ENCODE measurements around the gene IFT122. TPM values are rescaled to one million over a fixed set of nuclear protein-coding genes. Genes with fewer than 3 reads are reported as not detected.

The IFT122 gene
- total and polyA plus RNA-seq, 2 donors (not counting 3 experiments of a cell fraction or from before 2014, with no cell fraction given), result 38.4 to 41.7 TPM

DNA sequence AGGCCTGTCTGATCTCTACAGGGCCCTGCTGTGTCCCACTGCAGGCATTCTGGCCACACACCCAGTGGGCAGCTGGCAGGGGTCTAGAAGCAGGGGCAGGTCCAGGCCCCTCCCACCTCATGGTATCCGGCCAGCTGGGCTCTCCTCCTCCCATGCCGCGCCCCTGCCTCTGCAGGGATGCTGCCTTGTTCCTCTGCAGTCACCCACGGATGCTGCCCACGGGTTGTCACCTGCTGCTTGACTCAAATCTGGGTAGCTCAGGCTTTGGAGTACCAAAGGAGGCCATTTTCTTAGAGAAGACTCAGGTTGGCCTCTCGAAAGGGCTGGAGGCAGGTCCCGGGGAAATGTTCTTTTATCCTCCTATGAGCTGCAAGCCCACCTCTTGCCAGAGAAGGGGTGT lies 36.6 kb upstream of the IFT122 start:
- Histone ChIP-seq H3K27me3 (ENCODE audit: control insufficient read depth in 2 of 2, insufficient read depth in 2 of 2, low read length in 2 of 2) (peaks cover 0 to 5% of the 10 kb centered on the region in 2 experiments), H3K79me2 (ENCODE audit: control insufficient read depth, insufficient read depth, low read length) (peaks cover 8% of the 10 kb centered on the region), H3K27ac (ENCODE audit: insufficient read depth, low read depth, low read length) (no peak overlapping the region), H3K36me3 (ENCODE audit: control insufficient read depth in 2 of 2, extremely low read depth in 1 of 2, insufficient read depth in 2 of 2, low read length in 2 of 2) (no peaks in the 10 kb centered on the region), H3K4me1 (ENCODE audit: control insufficient read depth, extremely low read depth, insufficient read depth, low read length) (no peaks in the 10 kb centered on the region), H3K9me1 (replicated peaks; ENCODE audit: control insufficient read depth, extremely low read depth, insufficient read depth, low read length) (no peaks in the 10 kb centered on the region), H3K4me3 (replicated peaks in 1 of 3; ENCODE audit: insufficient read depth in 1 of 3, low read depth in 1 of 3, low read length in 3 of 3) (no peak overlapping the region), H4K20me1 (replicated peaks; ENCODE audit: control insufficient read depth, extremely low read depth, insufficient read depth, low read length) (no peaks in the 10 kb centered on the region), H3K4me2 (ENCODE audit: insufficient read depth, low read length) (no peak overlapping the region), H3K9ac (replicated peaks; ENCODE audit: extremely low read depth, insufficient read depth, low read length) (no peak overlapping the region), H2AFZ (ENCODE audit: low read depth, low read length) (no peak overlapping the region), H3K9me3 (replicated peaks; ENCODE audit: control insufficient read depth, insufficient read depth, low read length) (no peaks in the 10 kb centered on the region)
- CTCF ChIA-PET, result interaction anchor here (1.0 kb wide), 1 partner anchor 11 kb away, joined by 4 read pairs; no protein-coding TSS in a partner anchor
- POLR2A ChIA-PET, result no interaction called here
- no peak for DNase-seq (ENCODE audit: low read depth, low spot score)
- no TSS peak for BruUV-seq (replicated peaks)
- FAIRE-seq, result no peak
- TF ChIP-seq MYC (IDR thresholded peaks at IDR 0.05; ENCODE audit: low read depth, low read length) (no peak), FOS (IDR thresholded peaks at IDR 0.05; ENCODE audit: borderline replicate concordance, insufficient read depth, low read length) (no peak), JUN (IDR thresholded peaks at IDR 0.05; ENCODE audit: borderline replicate concordance, insufficient read depth, insufficient read length, low read depth) (no peak), EZH2 (IDR thresholded peaks at IDR 0.05; ENCODE audit: borderline replicate concordance, low read depth, low read length, severe bottlenecking) (no peak), POLR2A (IDR thresholded peaks at IDR 0.05; ENCODE audit: low read depth, low read length) (no peak), POLR2AphosphoS5 (IDR thresholded peaks at IDR 0.05; ENCODE audit: insufficient read depth, low read depth, low read length) (no peak), GATA2 (IDR thresholded peaks at IDR 0.05; ENCODE audit: insufficient read depth, insufficient read length, low read depth, low read length) (no peak)
- TF ChIP-seq, protein P1, sequence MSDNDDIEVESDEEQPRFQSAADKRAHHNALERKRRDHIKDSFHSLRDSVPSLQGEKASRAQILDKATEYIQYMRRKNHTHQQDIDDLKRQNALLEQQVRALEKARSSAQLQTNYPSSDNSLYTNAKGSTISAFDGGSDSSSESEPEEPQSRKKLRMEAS (IDR thresholded peaks at IDR 0.05; ENCODE audit: insufficient read depth, insufficient read length), result no peak
- TF ChIP-seq, protein P2, sequence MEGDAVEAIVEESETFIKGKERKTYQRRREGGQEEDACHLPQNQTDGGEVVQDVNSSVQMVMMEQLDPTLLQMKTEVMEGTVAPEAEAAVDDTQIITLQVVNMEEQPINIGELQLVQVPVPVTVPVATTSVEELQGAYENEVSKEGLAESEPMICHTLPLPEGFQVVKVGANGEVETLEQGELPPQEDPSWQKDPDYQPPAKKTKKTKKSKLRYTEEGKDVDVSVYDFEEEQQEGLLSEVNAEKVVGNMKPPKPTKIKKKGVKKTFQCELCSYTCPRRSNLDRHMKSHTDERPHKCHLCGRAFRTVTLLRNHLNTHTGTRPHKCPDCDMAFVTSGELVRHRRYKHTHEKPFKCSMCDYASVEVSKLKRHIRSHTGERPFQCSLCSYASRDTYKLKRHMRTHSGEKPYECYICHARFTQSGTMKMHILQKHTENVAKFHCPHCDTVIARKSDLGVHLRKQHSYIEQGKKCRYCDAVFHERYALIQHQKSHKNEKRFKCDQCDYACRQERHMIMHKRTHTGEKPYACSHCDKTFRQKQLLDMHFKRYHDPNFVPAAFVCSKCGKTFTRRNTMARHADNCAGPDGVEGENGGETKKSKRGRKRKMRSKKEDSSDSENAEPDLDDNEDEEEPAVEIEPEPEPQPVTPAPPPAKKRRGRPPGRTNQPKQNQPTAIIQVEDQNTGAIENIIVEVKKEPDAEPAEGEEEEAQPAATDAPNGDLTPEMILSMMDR (IDR thresholded peaks at IDR 0.05; ENCODE audit: extremely low read depth in 1 of 2, insufficient read depth in 1 of 2, low read depth in 1 of 2, low read length in 2 of 2), result no peak
- dilution Hi-C loops (cut with MboI; ENCODE audit: extremely low pct_ligation_motif_present, low sequenced_read_pairs), result no loop called here
- intact Hi-C loops (cut with micrococcal nuclease), result no loop called here

All from endothelial cell of umbilical vein (primary cell).